Islet of Langerhans (tissue), 1 donor: ENCODE measurements around the gene FHAD1.

Experiments used
- FAIRE-seq: peaks from one replicate; lab custom pipeline; 2011; peaks lifted over from hg19 to GRCh38; lab: Jason Lieb, UNC

FHAD1 gene

GRCh38 chr1:15439325-15439724, 192.3 kb downstream of the FHAD1 start:
- no peak for FAIRE-seq

- no peak for FAIRE-seq
These were observed 193.3 kb downstream of the FHAD1 start for GRCh38 chr1:15440357-15440756.

- FAIRE-seq = no peak
These were observed 194.2 kb downstream of the FHAD1 start for GRCh38 chr1:15441247-15441646.

GRCh38 chr1:15442119-15442518, 195.1 kb downstream of the FHAD1 start:
- no peak for FAIRE-seq

- no peak for FAIRE-seq
These were observed 195.7 kb downstream of the FHAD1 start for GRCh38 chr1:15442759-15443158.

- FAIRE-seq = no peak
These were observed 196.3 kb downstream of the FHAD1 start for GRCh38 chr1:15443281-15443680.

GRCh38 chr1:15444468-15445389, 197.7 kb downstream of the FHAD1 start:
- no peak for FAIRE-seq

- FAIRE-seq = no peak
These were observed 198.5 kb downstream of the FHAD1 start for GRCh38 chr1:15445390-15446122.

- FAIRE-seq = no peak
These were observed 199.2 kb downstream of the FHAD1 start for GRCh38 chr1:15446212-15446611.
